IPS-18a (cell line): ENCODE results near the gene VAMP5.

ENCODE experiments used
- H3K27ac ChIP-seq: one replicate; pipeline ENCODE4 v1.5.1; 2013; ENCODE audit warnings: low read length
- H3K27me3 ChIP-seq: one replicate; pipeline ENCODE4 v1.6.1; 2013; ENCODE audit warnings: mild to moderate bottlenecking, low read length; ENCODE audit not compliant: control insufficient read depth, insufficient read depth
- H3K36me3 ChIP-seq: one replicate; pipeline ENCODE4 v1.6.1; 2013; ENCODE audit warnings: low read depth, low read length; ENCODE audit not compliant: control insufficient read depth
- H3K4me1 ChIP-seq: one replicate; pipeline ENCODE4 v1.6.1; 2013; ENCODE audit warnings: low read depth, low read length; ENCODE audit not compliant: control insufficient read depth
- H3K4me3 ChIP-seq: one replicate; pipeline ENCODE4 v1.5.1; 2013; ENCODE audit warnings: low read length
- H3K9ac ChIP-seq: one replicate; pipeline ENCODE4 v1.6.1; 2013; ENCODE audit warnings: mild to moderate bottlenecking, low read length, moderate library complexity
- H3K9me3 ChIP-seq: one replicate; pipeline ENCODE4 v1.6.1; 2013; ENCODE audit warnings: low read depth, low read length; ENCODE audit not compliant: control insufficient read depth

The VAMP5 gene, protein sequence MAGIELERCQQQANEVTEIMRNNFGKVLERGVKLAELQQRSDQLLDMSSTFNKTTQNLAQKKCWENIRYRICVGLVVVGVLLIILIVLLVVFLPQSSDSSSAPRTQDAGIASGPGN

DNA sequence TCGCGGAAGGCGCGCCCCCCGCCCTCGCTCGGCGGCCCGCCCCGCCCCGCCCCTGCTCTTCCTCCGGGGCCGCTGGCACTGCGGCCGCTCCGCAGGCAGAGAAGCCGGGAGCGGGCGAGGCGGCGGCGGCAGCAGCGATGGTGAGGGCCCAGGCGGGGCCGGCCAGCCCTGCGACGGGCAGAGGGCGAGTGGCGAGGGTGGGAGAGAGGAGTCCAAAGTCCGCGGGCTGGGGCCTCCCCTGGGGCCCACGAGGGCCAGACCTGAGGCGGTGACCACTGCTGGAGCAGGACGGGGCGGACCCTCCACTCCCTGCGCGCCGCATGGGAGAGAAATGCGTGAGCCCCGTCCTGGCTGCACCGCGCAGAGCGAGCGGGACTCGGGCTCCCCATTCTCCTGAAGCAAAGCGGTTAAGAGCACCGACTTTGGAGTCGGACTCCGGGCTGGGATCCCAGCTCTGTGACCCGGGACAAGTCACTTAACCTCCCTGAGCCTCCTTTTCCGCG, at the start of gene VAMP5:
TSS of gene VAMP5 (plus strand) at position 78 of the 503 bp plus-strand sequence. CDS start at position 138, 60 bp downstream.
- no peak within 1 kb of the TSS for H3K27ac ChIP-seq
- no peaks in the 10 kb centered on the region for H3K9me3 ChIP-seq
- H3K4me3 ChIP-seq: peak within 1 kb of the TSS; percentile 52
- peaks cover 44% of the 10 kb centered on the region for H3K27me3 ChIP-seq
- H3K9ac ChIP-seq: no peak within 1 kb of the TSS
- H3K36me3 ChIP-seq: no peaks in the 10 kb centered on the region
- H3K4me1 ChIP-seq: peaks cover 8% of the 10 kb centered on the region

GRCh38 chr2:85534881-85535280, 49.4 kb upstream of the VAMP5 start:
- Histone ChIP-seq H3K9ac (no peak overlapping the region), H3K36me3 (no peaks in the 10 kb centered on the region), H3K4me1 (peaks cover 10% of the 10 kb centered on the region), H3K4me3 (no peak overlapping the region), H3K9me3 (no peaks in the 10 kb centered on the region), H3K27me3 (no peaks in the 10 kb centered on the region), H3K27ac (no peak overlapping the region)

DNA sequence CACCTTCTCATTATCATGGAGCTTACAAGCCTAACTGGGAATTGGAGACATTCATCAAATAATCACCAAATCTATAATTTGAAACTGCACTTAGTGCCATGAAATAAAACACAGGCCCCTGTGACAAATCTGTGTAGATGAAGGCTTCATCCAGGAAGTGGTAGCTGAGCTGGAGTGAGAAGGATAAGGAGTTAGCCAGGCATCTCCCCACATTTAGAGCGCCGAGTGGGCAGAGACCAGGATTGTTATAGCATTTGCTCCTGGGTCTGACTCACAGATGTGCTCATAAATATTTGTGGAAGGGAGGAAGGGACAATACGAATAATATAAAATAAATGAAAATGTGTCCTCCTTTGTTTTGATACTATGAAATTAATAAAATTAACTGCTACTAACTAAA, 47.8 kb upstream of the VAMP5 start:
- Histone ChIP-seq H3K9me3 (no peaks in the 10 kb centered on the region), H3K4me3 (no peak overlapping the region), H3K36me3 (peaks cover 14% of the 10 kb centered on the region), H3K27ac (no peak overlapping the region), H3K9ac (no peak overlapping the region), H3K4me1 (peaks cover 11% of the 10 kb centered on the region), H3K27me3 (no peaks in the 10 kb centered on the region)

GRCh38 chr2:85537600-85538506, 46.4 kb upstream of the VAMP5 start:
- H3K4me3 ChIP-seq: peak overlapping the region; percentile 89
- H3K4me1 ChIP-seq: peaks cover 16% of the 10 kb centered on the region
- H3K9ac ChIP-seq: peak overlapping the region; percentile 100
- H3K9me3 ChIP-seq: no peaks in the 10 kb centered on the region
- peak overlapping the region; percentile 97 for H3K27ac ChIP-seq
- peaks cover 28% of the 10 kb centered on the region for H3K36me3 ChIP-seq
- no peaks in the 10 kb centered on the region for H3K27me3 ChIP-seq

GRCh38 chr2:85538507-85539360, 45.5 kb upstream of the VAMP5 start, which contains the start of gene MAT2A:
TSS of gene MAT2A (plus strand) at chr2:85539168. CDS start at chr2:85539288, 120 bp downstream.
- Histone ChIP-seq H3K9me3 (no peaks in the 10 kb centered on the region), H3K4me3 (peak within 1 kb of the TSS; percentile 89), H3K9ac (peak within 1 kb of the TSS; percentile 100), H3K27ac (peak within 1 kb of the TSS; percentile 97), H3K4me1 (peaks cover 16% of the 10 kb centered on the region), H3K36me3 (peaks cover 37% of the 10 kb centered on the region), H3K27me3 (no peaks in the 10 kb centered on the region)

DNA sequence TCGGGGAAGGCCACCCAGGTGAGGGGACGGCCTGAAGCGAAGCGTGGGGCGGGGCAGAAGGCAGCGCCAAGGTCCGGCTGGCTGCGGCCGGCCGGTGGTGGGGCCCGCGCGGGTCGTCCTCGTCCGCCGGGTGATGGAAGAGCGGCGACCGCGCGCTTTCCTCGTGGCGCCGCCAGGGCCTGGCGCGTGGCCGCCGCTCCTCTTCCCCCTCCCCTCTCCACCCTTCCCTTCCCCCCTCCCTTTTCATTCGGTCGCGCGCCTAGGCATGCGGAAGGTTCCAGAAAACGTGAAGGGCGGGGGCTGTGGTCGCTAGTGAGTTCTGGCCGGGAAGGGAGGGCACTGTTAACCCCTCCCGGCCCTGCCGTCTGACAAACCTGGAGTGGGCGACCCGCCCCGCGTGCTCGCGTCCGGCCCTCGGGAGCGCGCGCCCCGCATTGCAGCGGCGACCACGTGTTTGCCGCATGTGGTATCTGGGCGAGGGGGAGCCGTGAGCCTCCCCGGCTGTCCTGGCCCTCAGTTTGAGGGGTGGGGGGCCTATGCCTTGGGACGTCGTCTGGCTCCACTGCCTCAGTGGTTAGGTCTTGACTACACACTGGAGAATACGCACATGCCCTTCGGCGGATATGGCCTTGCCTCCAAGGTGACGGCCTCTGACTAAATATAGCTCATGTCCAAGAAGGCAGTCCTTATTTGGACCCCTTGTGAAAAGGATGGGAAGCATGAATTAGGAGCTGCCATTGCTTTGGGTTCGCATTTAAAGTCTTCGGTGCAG, 44.7 kb upstream of the VAMP5 start:
- Histone ChIP-seq H3K9ac (peak overlapping the region; percentile 100), H3K9me3 (no peaks in the 10 kb centered on the region), H3K4me1 (peaks cover 16% of the 10 kb centered on the region), H3K27ac (peak overlapping the region; percentile 86), H3K36me3 (peaks cover 45% of the 10 kb centered on the region), H3K4me3 (peak overlapping the region; percentile 89), H3K27me3 (no peaks in the 10 kb centered on the region)

DNA sequence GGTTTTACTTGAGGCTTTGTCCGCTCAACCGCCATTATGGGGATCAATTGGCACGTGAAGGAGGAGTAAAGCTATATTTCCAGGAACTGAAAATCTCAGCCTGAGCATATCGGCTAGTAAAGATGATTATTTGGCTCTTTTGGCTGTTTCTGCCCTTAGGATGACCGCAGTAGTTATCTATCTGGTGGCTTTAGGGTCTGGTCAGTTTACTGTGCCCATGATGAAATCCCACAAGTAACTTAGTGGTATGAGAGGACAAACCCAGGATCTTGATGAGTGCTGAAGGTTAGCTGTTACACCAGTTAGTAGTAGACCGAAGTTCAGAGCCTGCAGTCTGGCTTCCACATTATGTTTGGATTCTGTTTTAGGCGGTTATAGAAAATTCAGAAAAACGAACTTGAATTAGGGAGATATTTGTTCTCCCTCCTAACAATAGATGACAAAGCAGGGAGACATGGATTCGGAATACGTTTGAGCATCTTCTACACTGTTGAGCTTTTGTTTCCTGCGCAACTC, 44.0 kb upstream of the VAMP5 start:
- Histone ChIP-seq H3K27me3 (no peaks in the 10 kb centered on the region), H3K27ac (peak overlapping the region; percentile 62), H3K36me3 (peaks cover 51% of the 10 kb centered on the region), H3K9ac (peak overlapping the region; percentile 100), H3K4me1 (peaks cover 16% of the 10 kb centered on the region), H3K9me3 (no peaks in the 10 kb centered on the region), H3K4me3 (peak overlapping the region; percentile 89)

- Histone ChIP-seq H3K9ac (peak overlapping the region; percentile 100), H3K4me1 (peaks cover 16% of the 10 kb centered on the region), H3K27me3 (no peaks in the 10 kb centered on the region), H3K4me3 (peak overlapping the region; percentile 89), H3K36me3 (peaks cover 61% of the 10 kb centered on the region), H3K9me3 (no peaks in the 10 kb centered on the region), H3K27ac (no peak overlapping the region)
These were observed 43.0 kb upstream of the VAMP5 start for GRCh38 chr2:85541262-85541661.

DNA sequence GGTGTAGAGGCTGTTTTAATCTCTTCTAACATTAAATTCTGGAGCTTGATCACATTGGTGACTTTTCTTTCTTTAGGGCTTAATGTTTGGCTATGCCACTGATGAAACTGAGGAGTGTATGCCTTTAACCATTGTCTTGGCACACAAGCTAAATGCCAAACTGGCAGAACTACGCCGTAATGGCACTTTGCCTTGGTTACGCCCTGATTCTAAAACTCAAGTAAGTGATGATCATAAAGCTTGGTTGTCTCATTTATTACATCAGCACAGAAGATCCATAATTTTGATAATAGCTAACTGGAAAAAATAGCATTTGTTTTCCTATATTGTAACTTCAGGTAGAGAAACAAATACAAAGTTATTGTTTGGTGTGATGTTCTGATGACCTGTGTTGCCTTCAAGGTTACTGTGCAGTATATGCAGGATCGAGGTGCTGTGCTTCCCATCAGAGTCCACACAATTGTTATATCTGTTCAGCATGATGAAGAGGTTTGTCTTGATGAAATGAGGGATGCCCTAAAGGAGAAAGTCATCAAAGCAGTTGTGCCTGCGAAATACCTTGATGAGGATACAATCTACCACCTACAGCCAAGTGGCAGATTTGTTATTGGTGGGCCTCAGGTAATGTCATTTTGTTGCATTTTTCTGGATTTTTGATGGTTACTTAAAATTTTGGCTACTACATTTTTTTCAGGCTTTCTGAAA, 42.3 kb upstream of the VAMP5 start:
- Histone ChIP-seq H3K27ac (no peak overlapping the region), H3K4me3 (peak overlapping the region; percentile 89), H3K9ac (peak overlapping the region; percentile 100), H3K4me1 (peaks cover 14% of the 10 kb centered on the region), H3K36me3 (peaks cover 61% of the 10 kb centered on the region), H3K9me3 (no peaks in the 10 kb centered on the region), H3K27me3 (no peaks in the 10 kb centered on the region)

DNA sequence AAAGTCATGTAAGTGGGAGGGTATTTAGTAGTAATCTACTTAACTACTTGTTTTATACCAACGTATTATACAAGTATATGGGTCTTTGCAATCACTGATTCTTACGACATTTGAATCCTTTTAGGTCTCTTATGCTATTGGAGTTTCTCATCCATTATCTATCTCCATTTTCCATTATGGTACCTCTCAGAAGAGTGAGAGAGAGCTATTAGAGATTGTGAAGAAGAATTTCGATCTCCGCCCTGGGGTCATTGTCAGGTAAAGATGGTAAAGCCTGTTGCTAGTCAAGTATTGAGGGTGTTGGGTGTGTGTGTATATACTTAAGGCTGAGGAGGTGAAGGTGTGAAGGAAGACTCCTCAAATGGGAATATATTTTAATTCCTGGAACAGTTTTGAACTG, 41.5 kb upstream of the VAMP5 start:
- Histone ChIP-seq H3K4me3 (no peak overlapping the region), H3K4me1 (peaks cover 6% of the 10 kb centered on the region)

More for the DNA sequence above, 41.5 kb upstream of the VAMP5 start:
- no peaks in the 10 kb centered on the region for H3K9me3 ChIP-seq
- no peak overlapping the region for H3K9ac ChIP-seq
- H3K27me3 ChIP-seq: no peaks in the 10 kb centered on the region
- no peak overlapping the region for H3K27ac ChIP-seq
- H3K36me3 ChIP-seq: peaks cover 61% of the 10 kb centered on the region
